Stimulated activated CD4-positive, alpha-beta T cell treated with anti-CD3 and anti-CD28 coated beads, Interleukin-4, amount 100 ng/mL, for 48 hours (primary cell): ENCODE data around the gene RALGPS1.

ENCODE experiments used
- DNase-seq, 2 donors: peaks; one replicate each; pipeline ENCODE4 v3.0.0-alpha.2; 2020; ENCODE audit warnings: low read depth in 2 of 2

RALGPS1 gene

DNA sequence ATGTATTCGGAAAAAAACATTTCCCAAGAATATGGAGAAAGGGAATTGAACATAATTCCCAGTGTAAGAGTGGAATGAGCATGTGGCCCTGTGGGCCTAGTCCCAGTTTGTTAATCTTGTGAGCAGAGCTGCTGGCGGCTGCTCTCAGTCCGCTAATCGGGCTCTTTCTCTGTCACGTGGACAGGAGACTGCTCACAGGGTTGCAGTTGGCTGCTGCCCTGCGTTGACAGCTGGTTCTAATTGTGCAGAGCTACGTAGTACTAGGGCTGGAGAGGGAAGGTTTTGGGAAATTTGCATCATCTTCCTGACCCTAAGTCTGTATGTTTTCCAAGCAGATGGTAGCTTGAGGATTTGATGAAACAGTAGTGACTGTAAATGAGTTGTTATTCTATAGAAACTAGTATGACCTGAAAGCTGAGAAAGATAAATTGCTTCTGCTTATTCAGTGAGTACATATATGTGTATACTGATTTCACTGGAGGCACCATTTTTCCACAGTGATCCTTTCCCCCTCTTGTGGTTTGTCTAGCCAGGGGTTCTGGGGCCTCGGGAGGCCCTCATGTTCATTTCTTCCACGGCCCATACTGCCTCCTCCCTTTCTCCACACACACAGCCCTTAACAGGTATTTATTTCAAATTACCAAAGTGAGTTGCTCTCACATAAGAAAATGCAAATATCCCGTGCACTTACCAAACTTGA is 107.2 kb downstream of the RALGPS1 start:
- DNase-seq: no peak

DNA sequence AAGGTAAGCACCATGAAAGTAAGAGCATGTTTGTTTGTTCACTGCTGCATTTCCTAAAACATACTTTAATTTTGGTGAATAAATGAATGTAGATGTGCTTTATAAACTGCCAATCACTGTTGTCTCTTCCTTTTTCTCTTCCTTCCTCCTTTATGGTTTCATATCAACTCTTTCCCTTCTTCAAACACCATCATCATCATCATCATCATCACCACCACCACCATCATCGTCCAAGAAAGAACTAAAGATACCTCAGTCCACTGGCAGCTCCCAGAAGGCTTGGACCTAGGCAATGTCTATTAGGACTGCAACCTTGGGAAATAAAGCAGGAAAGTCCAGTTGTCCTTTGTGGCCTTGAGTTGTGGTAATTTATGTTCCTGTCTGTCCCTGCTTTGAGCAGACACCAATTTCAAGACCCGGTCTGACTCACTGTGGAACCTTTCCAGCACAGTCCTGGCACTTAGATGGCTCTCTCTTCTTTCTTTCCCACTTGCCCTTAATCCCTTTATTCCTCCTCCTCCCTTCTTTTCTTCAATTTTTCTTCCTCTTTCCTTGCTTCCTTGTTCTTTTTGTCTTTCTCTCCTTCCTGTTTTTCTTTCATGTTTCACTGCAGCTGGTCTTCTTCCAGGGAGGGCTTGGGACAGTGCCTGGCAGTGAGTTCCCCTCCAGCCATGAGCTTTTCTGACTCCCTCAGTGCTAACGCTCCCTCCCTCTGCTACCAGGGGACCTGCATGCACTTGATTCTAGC is 108.5 kb downstream of the RALGPS1 start:
- DNase-seq: no peak

- no peak for DNase-seq
Observed at GRCh38 chr9:127025042-127025441, 110.5 kb downstream of the RALGPS1 start.

GRCh38 chr9:127027694-127028093 is 113.1 kb downstream of the RALGPS1 start:
- DNase-seq: no peak

GRCh38 chr9:127029548-127029947 is 115.0 kb downstream of the RALGPS1 start:
- DNase-seq: no peak

GRCh38 chr9:127030814-127031740 is 116.5 kb downstream of the RALGPS1 start:
- no peak for DNase-seq

DNA sequence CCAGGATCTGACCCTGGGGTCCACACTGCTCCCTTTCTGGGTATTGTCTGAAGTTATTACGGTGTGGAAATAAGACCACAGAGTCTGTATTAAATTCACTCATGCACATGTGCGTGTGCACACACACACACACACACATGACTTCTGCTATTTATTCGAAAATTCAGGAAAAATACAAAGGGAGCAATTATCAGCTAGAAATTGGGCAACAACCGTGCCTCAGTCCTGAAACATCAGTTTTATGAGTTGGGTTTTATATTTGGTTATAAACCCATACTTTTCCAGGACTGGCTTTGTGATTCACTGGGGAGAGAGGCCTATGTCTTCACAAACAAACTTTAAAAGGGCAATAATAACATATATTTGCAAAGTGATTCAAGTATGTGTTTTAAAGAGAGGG is 117.7 kb downstream of the RALGPS1 start:
- DNase-seq: no peak

DNA sequence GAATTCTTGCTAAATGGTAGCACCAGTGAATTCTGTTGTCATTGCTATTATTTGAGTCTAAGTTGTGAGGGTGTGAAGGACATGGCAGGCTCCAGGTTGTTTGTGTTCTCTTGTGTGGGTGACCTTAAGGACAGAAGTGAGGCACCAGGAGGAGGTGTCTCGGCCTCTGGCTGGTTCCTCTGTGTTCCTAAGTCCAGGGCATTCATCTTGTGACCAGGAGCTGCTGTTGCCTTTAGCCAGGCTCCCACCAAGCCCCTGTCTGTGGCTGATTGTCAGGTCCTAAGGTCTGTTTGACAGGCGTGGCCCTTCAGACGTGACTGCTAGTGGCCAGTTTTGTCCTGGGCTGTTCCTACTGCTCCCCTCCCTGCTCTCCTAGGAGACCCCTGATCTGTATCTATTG is 118.5 kb downstream of the RALGPS1 start:
- DNase-seq: no peak

- DNase-seq: no peak
Observed at GRCh38 chr9:127033789-127034188, 119.2 kb downstream of the RALGPS1 start.

DNA sequence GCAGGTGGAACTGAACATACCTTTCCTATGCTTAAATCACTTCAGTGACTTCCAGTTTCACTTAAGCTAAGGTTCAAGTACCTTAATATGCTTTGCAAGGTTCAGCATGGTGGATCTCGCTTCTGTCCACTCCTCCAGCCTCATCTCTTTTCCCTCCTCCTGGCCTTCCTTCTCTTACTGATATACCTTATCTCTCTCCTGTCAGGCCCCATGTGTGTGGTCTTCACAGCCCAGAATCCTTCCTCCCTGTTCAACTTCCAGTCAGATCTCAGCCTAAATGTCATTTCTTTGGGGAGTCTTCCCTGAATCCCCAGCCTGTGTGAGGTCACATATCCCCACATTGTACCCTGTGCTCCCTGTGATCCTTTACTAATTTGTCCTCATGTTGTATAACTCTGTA is 120.1 kb downstream of the RALGPS1 start:
- no peak for DNase-seq

DNA sequence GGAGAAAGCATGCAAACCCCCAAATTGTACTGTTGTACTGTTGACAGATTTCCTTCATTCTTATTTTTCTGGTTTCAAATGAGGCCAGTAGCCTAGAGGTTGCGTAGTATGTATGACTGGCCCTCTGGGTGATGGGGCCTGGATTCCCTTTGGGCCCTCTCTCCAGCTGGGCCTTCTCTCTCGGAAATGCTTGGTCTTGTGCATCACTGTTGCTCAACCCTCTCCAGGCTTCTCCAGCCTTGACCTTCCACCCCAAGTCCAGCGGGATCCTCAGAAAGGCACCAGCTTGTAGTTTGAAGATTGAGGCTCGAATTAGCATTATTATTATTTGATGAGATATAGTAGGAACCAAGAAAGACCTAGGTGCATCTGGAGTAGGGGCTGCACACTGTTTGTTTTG is 120.8 kb downstream of the RALGPS1 start:
- no peak for DNase-seq

- no peak for DNase-seq
Observed at GRCh38 chr9:127035948-127036347, 121.4 kb downstream of the RALGPS1 start.

DNA sequence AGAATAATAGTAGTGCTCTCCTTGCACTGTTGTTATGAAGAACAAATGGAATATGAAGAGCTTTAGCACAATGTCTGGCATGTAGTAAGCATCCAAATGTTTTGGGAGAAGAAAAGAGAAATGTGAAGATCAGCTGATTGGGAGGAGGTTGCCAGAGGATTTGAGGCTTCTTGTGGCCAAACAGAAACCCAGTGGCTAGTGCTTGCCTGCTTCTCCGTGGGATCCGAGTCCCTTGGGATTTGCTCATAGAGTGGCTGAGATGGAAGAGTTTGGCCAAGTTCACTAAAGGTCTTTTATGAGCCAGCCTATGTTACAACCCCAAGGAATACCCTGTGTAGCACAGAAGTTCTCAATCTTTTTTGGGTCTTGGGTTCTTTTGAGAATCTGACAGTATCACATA is 121.9 kb downstream of the RALGPS1 start:
- no peak for DNase-seq

DNA sequence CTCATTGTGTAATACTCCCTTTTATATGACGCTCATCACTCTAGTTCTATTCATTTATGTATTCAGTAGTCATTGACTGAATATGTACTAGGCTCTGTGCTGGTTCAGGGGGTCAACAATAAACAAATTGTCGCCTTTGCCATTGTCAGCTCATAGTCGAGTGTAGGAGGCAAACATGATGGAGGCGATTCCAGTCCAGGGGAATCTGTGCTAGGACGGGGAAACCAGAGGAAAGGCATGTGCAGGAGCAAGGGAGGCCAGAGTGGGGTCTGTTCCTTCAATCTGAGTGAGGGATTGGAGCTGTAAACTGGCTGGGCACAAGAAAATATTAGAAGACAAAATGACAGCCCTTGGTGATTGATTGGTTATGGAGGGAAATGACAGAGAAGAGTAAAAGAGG is 123.9 kb downstream of the RALGPS1 start:
- no peak for DNase-seq

- no peak for DNase-seq
Observed at GRCh38 chr9:127039492-127039891, 124.9 kb downstream of the RALGPS1 start.

DNA sequence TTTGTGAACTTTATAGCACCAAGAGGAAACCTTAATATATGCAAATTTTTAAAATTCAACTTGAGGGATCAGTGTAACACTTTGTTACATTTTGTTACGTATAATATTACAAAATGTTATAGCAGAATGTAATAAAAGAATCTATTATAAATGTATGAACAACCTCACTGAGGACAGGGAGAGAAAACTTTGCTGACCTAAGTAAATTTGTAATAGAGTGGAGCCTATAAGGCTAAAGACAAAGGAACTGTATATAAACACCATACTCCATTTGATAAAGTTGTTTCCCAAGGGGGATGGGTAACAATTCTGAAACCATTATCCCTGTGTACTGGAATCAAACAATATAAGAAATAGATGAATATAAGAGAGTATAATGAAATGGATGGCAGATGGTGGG is 130.6 kb downstream of the RALGPS1 start:
- no peak for DNase-seq

DNA sequence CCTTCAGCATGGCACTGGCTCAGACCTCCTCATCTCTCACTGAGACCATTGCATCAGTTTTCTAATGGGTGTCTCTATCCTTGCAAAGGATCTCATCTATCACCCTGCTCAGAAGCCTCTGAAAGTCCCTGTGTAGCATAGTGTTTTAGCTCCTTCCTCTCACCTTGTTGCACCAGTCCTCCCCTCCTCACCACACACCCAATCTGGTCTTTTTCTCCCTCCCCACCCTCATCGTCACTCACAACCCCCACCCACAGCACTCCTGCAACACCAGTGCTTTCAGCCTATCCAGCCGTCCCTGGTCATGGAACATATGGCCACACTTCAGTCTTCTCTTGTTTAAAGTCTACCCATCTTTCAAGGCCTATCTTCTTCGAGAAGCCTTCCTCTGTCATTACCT is 133.4 kb downstream of the RALGPS1 start:
- DNase-seq: no peak

- DNase-seq: peak in 1 of 2 donors; percentile 13
Observed at GRCh38 chr9:127049044-127049443, 134.5 kb downstream of the RALGPS1 start.

- no peak for DNase-seq
Observed at GRCh38 chr9:127049581-127049980, 135.0 kb downstream of the RALGPS1 start.

DNA sequence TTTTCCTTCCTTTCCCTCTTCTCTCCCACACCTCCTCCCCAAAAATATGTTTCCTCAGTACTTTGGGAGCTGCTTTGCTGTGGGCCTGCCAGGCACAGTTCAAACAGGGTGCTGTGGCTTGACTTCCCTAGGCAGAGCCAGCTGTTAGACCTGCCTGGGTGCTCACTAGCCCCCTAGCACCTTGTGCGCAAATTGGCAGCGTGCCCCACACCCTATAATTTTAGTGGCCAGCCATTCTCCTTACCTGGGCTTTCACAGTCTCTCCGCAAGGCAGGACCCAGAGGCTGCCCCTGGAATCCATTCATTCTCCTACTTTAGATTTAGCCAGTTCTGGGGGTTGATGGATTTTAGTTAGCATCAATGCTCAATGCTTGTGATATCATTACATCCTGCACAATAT is 135.6 kb downstream of the RALGPS1 start:
- no peak for DNase-seq

DNA sequence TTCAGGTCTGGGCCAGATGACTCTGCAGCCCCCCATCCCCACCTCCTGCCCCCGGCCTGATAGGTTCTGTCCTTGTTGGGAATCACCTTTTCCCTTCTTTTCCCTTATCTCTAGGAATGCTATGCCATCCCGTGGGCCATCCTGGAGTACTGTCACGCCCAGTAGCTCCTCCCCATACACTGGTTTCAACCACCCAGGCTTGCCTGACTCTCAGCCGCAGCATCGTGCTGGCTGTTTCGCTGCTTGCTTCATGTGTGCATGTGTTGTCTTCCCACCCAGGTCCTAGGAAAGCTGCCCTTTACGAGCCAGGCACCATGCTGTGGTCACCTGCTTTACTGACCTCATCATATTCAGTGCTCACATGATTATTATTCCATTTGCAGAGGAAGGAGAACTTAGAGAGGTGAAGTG is 136.0 kb downstream of the RALGPS1 start:
- no peak for DNase-seq

DNA sequence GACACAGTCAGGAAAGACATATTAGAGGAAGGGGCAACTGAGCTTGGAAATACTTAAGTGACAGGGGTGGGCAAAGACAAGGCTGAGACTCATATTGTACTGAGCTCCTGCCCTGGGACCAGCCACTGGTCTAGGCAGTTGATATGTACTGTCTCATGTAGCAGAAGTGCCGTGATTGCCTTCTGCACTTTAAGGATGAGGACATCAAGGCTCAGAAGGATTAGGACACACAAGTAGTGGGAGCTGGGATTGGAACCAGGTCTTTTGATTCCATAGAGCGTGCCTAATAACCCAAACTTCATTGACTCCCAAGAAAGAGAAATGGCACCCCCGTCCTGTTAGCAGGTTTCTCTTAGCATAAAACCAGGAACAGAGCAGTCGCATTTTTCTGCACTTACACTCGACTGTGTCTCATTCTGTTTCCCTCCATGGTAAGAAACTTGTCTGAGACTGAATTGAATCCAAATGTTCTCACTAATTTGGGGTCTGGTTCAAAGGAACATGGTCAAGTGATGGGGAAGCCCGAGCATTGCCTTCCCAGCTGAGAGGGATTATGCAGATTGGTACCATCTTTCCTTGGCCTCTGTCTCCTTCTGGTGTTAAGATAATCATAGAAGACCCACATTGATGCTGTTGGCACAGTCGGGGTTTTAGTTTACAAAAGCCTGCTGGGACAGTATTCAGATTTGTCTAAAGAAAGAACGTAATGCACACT is 137.5 kb downstream of the RALGPS1 start:
- no peak for DNase-seq
